HL-60 (cell line): ENCODE data around the gene ZPR1.

ENCODE experiments used
- DNase-seq, 2 experiments: peaks; one replicate each; pipeline ENCODE4 v3.0.0-alpha.2; 2010 to 2020; ENCODE audit warnings: low read depth in 1 of 2, low spot score in 1 of 2
- H3K27ac ChIP-seq: fragments of 250-450 bp; sonication (Bioruptor Pico); replicated peaks from 2 replicates; pipeline ENCODE4 v1.5.1; 2020; ENCODE audit warnings: mild to moderate bottlenecking, moderate library complexity
- H3K27me3 ChIP-seq: fragments of 250-450 bp; sonication (Bioruptor Pico); 2 replicates; pipeline ENCODE4 v1.5.1; 2021; ENCODE audit warnings: mild to moderate bottlenecking, moderate library complexity; ENCODE audit not compliant: insufficient read depth, poor library complexity, severe bottlenecking
- H3K4me3 ChIP-seq: replicated peaks from 2 replicates; pipeline ENCODE4 v1.5.1; 2011; ENCODE audit warnings: mild to moderate bottlenecking, control low read depth, low read length; ENCODE audit not compliant: insufficient read depth
- CTCF ChIP-seq: IDR thresholded peaks from one replicate; pipeline ENCODE4 v1.5.1; 2011; ENCODE audit warnings: low read length, control low read depth, inconsistent platforms; ENCODE audit not compliant: insufficient read depth
- GABPA ChIP-seq: IDR thresholded peaks from 2 replicates; pipeline ENCODE4 v1.6.1; 2012; ENCODE audit warnings: low read depth
- POLR2AphosphoS5 ChIP-seq: IDR thresholded peaks from 2 replicates; pipeline ENCODE4 v1.6.1; 2012; ENCODE audit warnings: low read depth
- REST ChIP-seq: IDR thresholded peaks from 2 replicates; pipeline ENCODE4 v1.6.1; 2012; ENCODE audit warnings: low read depth; ENCODE audit not compliant: insufficient replicate concordance
- SPI1 ChIP-seq: IDR thresholded peaks from 2 replicates; pipeline ENCODE4 v1.6.1; 2012; ENCODE audit warnings: low read depth, mild to moderate bottlenecking, borderline replicate concordance

The ZPR1 gene

GRCh38 chr11:116731821-116732220 is 56.0 kb downstream of the ZPR1 start:
- H3K27me3 ChIP-seq, result no peaks in the 10 kb centered on the region
- DNase-seq, result no peak
- no peak overlapping the region for H3K4me3 ChIP-seq
- no peak for TF ChIP-seq SPI1
- no peak for TF ChIP-seq CTCF
- no peak for TF ChIP-seq REST
- TF ChIP-seq GABPA, result no peak
- no peak for TF ChIP-seq POLR2AphosphoS5
- no peak overlapping the region for H3K27ac ChIP-seq

GRCh38 chr11:116731097-116731761 is 56.6 kb downstream of the ZPR1 start:
- no peak overlapping the region for H3K27ac ChIP-seq
- DNase-seq, result no peak
- H3K4me3 ChIP-seq, result no peak overlapping the region
- no peaks in the 10 kb centered on the region for H3K27me3 ChIP-seq
- no peak for TF ChIP-seq POLR2AphosphoS5
- no peak for TF ChIP-seq SPI1
- no peak for TF ChIP-seq GABPA
- TF ChIP-seq CTCF, result no peak
- TF ChIP-seq REST, result no peak

GRCh38 chr11:116730601-116731000 is 57.2 kb downstream of the ZPR1 start:
- H3K27me3 ChIP-seq, result no peaks in the 10 kb centered on the region
- H3K27ac ChIP-seq, result no peak overlapping the region
- no peak for DNase-seq
- TF ChIP-seq GABPA (no peak), CTCF (no peak), POLR2AphosphoS5 (no peak), REST (no peak), SPI1 (no peak)
- H3K4me3 ChIP-seq, result no peak overlapping the region
